Liver (tissue), 3 donors: ENCODE results near the gene C2orf69.

ENCODE experiments used
- FOXA1 ChIP-seq: IDR thresholded peaks from 2 replicates; pipeline ENCODE4 v1.6.1; 2016; ENCODE audit warnings: antibody characterized with exemption
- FOXA2 ChIP-seq: IDR thresholded peaks from 2 replicates; pipeline ENCODE4 v1.6.1; 2016; ENCODE audit warnings: antibody characterized with exemption
- GABPA ChIP-seq, 2 donors: IDR thresholded peaks in 1 of 2; conservative IDR thresholded peaks in 1 of 2; 2 replicates each; pipeline ENCODE4 v1.6.1; 2016; ENCODE audit warnings: antibody characterized with exemption in 2 of 2, mild to moderate bottlenecking in 1 of 2, moderate library complexity in 1 of 2
- HNF4A ChIP-seq, 2 donors: conservative IDR thresholded peaks; 2 replicates each; pipeline ENCODE4 v1.6.1; 2016; ENCODE audit warnings: antibody characterized with exemption in 2 of 2, mild to moderate bottlenecking in 2 of 2
- HNF4G ChIP-seq: IDR thresholded peaks from 2 replicates; pipeline ENCODE4 v1.6.1; 2016; ENCODE audit warnings: antibody characterized with exemption
- JUND ChIP-seq, 2 donors: IDR thresholded peaks; 2 replicates each; pipeline ENCODE4 v1.6.1; 2016; ENCODE audit warnings: antibody characterized with exemption in 2 of 2
- RAD21 ChIP-seq, 2 donors: IDR thresholded peaks; 2 replicates each; pipeline ENCODE4 v1.6.1; 2016; ENCODE audit warnings: antibody characterized with exemption in 2 of 2, mild to moderate bottlenecking in 2 of 2
- SP1 ChIP-seq: IDR thresholded peaks from 2 replicates; pipeline ENCODE4 v1.6.1; 2018; ENCODE audit warnings: antibody characterized with exemption, mild to moderate bottlenecking
- TAF1 ChIP-seq: conservative IDR thresholded peaks from 2 replicates; pipeline ENCODE4 v1.6.1; 2016; ENCODE audit warnings: antibody characterized with exemption, mild to moderate bottlenecking
- YY1 ChIP-seq: IDR thresholded peaks from 2 replicates; pipeline ENCODE4 v1.6.1; 2016; ENCODE audit warnings: antibody characterized with exemption, mild to moderate bottlenecking
- TF ChIP-seq, protein P1 (sequence below): fragments of 150-350 bp; IDR thresholded peaks from 2 replicates; pipeline ENCODE4 v1.5.1; 2017; ENCODE audit warnings: improper control_type of control experiment, low read depth, low read length; ENCODE audit not compliant: missing input control
- TF ChIP-seq, protein P2 (sequence below): IDR thresholded peaks from 2 replicates; pipeline ENCODE4 v1.6.1; 2016; ENCODE audit warnings: antibody characterized with exemption
- TF ChIP-seq, protein P3 (sequence below): IDR thresholded peaks from 2 replicates; pipeline ENCODE4 v1.6.1; 2016; ENCODE audit warnings: antibody characterized with exemption, mild to moderate bottlenecking
- donor health status: healthy.
- donor health status: healthy.

DNA sequence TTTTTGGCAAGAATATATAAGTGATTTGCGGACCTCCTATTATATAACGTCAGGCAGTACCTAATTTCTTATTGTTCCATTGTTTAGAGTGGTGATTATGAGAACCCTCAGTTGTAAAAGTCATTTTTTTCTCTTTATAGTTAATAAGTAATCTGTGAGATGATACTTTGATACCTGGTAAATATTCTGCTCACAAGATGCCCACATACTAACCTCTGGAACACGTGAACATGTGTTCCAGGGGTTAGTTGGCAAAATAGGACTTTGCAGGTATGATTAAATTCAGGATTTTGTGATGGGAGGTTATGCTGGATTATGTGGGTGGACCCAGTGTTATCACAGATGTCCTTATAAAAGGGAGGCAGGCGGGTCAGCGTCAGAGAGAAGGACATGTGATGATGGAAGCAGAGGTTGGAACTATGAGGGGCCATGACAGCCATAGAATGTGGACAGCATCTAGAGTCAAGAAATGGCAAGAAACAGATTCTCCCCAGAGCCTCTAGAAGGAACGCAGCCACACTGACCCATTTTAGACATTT, 61.1 kb downstream of the C2orf69 start:
- TF ChIP-seq, protein P1, sequence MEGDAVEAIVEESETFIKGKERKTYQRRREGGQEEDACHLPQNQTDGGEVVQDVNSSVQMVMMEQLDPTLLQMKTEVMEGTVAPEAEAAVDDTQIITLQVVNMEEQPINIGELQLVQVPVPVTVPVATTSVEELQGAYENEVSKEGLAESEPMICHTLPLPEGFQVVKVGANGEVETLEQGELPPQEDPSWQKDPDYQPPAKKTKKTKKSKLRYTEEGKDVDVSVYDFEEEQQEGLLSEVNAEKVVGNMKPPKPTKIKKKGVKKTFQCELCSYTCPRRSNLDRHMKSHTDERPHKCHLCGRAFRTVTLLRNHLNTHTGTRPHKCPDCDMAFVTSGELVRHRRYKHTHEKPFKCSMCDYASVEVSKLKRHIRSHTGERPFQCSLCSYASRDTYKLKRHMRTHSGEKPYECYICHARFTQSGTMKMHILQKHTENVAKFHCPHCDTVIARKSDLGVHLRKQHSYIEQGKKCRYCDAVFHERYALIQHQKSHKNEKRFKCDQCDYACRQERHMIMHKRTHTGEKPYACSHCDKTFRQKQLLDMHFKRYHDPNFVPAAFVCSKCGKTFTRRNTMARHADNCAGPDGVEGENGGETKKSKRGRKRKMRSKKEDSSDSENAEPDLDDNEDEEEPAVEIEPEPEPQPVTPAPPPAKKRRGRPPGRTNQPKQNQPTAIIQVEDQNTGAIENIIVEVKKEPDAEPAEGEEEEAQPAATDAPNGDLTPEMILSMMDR = no peak
- peak; percentile 91 to 94 for TF ChIP-seq HNF4A (conservative IDR thresholded peaks at IDR 0.05)
- peak; percentile 74 for TF ChIP-seq YY1
- no peak for TF ChIP-seq TAF1
- TF ChIP-seq, protein P2, sequence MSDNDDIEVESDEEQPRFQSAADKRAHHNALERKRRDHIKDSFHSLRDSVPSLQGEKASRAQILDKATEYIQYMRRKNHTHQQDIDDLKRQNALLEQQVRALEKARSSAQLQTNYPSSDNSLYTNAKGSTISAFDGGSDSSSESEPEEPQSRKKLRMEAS = no peak
- peak; percentile 63 to 66 for TF ChIP-seq JUND (IDR thresholded peaks at IDR 0.05)
- peak; percentile 22 to 31 for TF ChIP-seq RAD21 (IDR thresholded peaks at IDR 0.05)
- TF ChIP-seq GABPA (IDR thresholded peaks at IDR 0.05 in 1 of 2, conservative IDR thresholded peaks at IDR 0.05 in 1 of 2) = no peak
- peak; percentile 74 for TF ChIP-seq HNF4G
- no peak for TF ChIP-seq FOXA2
- TF ChIP-seq FOXA1 = no peak
- TF ChIP-seq, protein P3, sequence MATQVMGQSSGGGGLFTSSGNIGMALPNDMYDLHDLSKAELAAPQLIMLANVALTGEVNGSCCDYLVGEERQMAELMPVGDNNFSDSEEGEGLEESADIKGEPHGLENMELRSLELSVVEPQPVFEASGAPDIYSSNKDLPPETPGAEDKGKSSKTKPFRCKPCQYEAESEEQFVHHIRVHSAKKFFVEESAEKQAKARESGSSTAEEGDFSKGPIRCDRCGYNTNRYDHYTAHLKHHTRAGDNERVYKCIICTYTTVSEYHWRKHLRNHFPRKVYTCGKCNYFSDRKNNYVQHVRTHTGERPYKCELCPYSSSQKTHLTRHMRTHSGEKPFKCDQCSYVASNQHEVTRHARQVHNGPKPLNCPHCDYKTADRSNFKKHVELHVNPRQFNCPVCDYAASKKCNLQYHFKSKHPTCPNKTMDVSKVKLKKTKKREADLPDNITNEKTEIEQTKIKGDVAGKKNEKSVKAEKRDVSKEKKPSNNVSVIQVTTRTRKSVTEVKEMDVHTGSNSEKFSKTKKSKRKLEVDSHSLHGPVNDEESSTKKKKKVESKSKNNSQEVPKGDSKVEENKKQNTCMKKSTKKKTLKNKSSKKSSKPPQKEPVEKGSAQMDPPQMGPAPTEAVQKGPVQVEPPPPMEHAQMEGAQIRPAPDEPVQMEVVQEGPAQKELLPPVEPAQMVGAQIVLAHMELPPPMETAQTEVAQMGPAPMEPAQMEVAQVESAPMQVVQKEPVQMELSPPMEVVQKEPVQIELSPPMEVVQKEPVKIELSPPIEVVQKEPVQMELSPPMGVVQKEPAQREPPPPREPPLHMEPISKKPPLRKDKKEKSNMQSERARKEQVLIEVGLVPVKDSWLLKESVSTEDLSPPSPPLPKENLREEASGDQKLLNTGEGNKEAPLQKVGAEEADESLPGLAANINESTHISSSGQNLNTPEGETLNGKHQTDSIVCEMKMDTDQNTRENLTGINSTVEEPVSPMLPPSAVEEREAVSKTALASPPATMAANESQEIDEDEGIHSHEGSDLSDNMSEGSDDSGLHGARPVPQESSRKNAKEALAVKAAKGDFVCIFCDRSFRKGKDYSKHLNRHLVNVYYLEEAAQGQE = peak; percentile 51
- TF ChIP-seq SP1 = peak; percentile 90
